ENCODE measurements around the gene CDK8.

The CDK8 gene

DNA sequence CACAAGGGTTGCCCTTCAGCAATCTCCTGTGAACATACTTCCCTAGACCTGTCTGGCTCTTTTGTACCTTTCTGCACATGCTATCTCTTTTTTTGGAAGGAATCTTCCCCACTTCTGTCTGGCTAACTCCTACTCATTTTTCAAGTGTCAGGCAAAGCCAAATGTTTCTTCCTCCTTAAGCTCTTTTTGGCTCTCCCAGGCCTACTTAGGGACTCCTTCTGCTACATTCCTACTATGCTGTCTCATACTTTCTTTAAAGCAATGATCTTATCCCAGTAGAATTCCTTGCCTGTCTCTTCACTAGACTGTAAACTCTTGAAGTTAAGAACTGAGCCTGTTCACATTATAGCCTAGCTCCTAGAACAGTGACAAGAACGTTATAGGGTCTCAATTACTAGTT, 188.6 kb downstream of the CDK8 start:
- DNase-seq (ENCODE audit: low read depth in 2 of 2): no peak

GRCh38 chr13:26445092-26445491, 191.2 kb downstream of the CDK8 start:
- no peak for DNase-seq (ENCODE audit: low read depth in 2 of 2)

DNA sequence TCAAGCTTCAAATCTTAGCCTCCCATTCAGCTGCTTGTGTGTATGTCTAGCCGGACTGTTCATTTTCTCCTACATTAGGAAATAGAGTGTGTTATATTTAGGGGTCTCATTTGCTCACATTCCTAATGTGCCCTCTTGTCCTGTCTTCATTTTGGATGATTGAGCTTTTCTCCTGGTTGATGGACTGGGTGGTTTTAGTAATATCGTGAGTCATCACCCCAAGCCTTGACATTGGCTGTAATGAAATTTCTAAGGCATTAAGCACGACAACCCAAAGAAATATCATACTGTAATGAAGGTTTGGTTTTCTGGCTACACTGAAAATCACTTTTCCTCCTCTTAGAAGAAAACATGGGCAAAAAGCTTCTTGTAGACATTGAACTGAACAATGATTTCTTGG, 192.8 kb downstream of the CDK8 start:
- DNase-seq (ENCODE audit: low read depth in 2 of 2): no peak

DNA sequence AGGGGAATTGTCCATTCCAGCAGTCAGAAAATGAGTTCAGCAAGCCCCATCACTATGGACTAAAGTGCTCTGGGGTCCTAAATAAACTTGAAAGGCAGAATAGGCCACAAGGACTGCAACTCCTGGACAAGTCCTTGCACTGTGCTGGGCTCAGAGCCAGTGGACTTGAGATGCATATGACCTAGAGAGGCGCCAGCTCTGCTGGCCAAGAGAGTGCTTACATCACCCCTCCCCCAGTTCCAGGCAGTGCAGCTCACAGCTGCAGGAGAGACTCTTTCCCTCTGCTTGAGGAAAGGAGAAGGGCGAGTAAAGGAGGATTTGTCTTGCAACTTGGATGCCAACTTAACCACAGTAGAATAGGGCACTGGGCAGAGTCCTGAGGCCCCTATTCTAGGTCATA, 194.1 kb downstream of the CDK8 start:
- no peak for DNase-seq (ENCODE audit: low read depth in 2 of 2)

GRCh38 chr13:26449063-26449848, 195.3 kb downstream of the CDK8 start:
- DNase-seq (ENCODE audit: low read depth in 2 of 2): no peak

All from fibroblast of skin of left quadriceps (primary cell).